HepG2 (cell line): ENCODE data around the gene DZIP1L.

ENCODE experiments used
- EHMT2 ChIP-seq: fragments of 200-600 bp; sonication (generic); IDR thresholded peaks from 2 replicates; pipeline ENCODE4 v1.7.0; 2017; ENCODE audit warnings: antibody characterized with exemption, low read depth, low read length, borderline replicate concordance
- LCORL ChIP-seq, 2 experiments: fragments of 450-650 bp in 1 of 2; sonication (generic) in 1 of 2; formaldehyde crosslinking in 1 of 2; IDR thresholded peaks; 2 replicates each; pipeline versions ENCODE4 v1.5.0 to v1.6.1; 2017 to 2020; ENCODE audit warnings: antibody characterized with exemption in 1 of 2, missing genetic modification reagents in 1 of 2
- NFE2 ChIP-seq: sonication (generic); formaldehyde crosslinking; IDR thresholded peaks from 2 replicates; pipeline ENCODE4 v1.4.0; 2020; ENCODE audit warnings: missing genetic modification reagents
- NR2F6 ChIP-seq, 2 experiments: IDR thresholded peaks; 2 replicates each; pipeline ENCODE4 v1.6.1; 2016; ENCODE audit warnings: antibody characterized with exemption in 1 of 2, mild to moderate bottlenecking in 1 of 2
- POLR2A ChIP-seq, 2 experiments: IDR thresholded peaks; 2 replicates each; pipeline ENCODE4 v1.6.1; 2011; ENCODE audit warnings: low read depth in 2 of 2, low read length in 2 of 2, mild to moderate bottlenecking in 1 of 2, moderate library complexity in 1 of 2; ENCODE audit not compliant: insufficient read depth in 1 of 2
- POLR2AphosphoS5 ChIP-seq: IDR thresholded peaks from 2 replicates; pipeline ENCODE4 v1.6.1; 2012; ENCODE audit warnings: low read depth, low read length
- ZFAT ChIP-seq: sonication (generic); formaldehyde crosslinking; conservative IDR thresholded peaks from 2 replicates; pipeline ENCODE4 v1.8.1; 2023; ENCODE audit warnings: missing genetic modification reagents, inconsistent platforms
- TF ChIP-seq, protein P1 (sequence below): sonication (generic); formaldehyde crosslinking; IDR thresholded peaks from 2 replicates; pipeline ENCODE4 v1.5.0; 2020; ENCODE audit warnings: mild to moderate bottlenecking, missing genetic modification reagents, moderate library complexity
- TF ChIP-seq, protein P2 (sequence below): sonication (generic); formaldehyde crosslinking; IDR thresholded peaks from 2 replicates; pipeline ENCODE4 v1.4.0; 2020; ENCODE audit warnings: missing genetic modification reagents
- TF ChIP-seq, protein P3 (sequence below): IDR thresholded peaks from 2 replicates; pipeline ENCODE4 v1.6.1; 2016
- TF ChIP-seq, protein P4 (sequence below): IDR thresholded peaks from 2 replicates; pipeline ENCODE4 v1.6.1; 2016; ENCODE audit warnings: missing compliant biosample characterization, missing genetic modification reagents, borderline replicate concordance
- TF ChIP-seq, protein P5 (sequence below): sonication (generic); formaldehyde crosslinking; conservative IDR thresholded peaks from 2 replicates; pipeline ENCODE4 v1.4.0; 2020; ENCODE audit warnings: missing genetic modification reagents

DNA sequence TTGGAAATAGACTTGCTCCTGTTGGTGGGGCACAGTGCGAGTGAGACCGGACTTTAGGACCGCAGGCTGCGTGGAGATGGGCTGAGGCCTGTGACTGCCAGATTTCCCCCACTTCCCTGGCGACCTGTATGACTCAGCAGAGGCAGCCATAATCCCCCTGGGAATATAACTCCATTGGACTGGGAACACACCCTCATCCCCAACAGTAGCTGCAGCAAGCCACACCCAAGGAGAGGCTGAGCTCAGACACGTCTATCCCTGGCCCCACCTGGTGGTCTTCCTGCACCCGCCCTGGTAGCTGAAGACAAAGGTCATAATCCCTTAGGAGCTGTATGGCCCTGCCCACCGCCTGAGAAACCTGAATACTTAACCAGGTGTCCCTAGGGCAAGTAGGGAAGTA lies 42.6 kb downstream of the DZIP1L start:
- TF ChIP-seq ZFAT (CRISPR knock-in tag) (no peak), POLR2A (IDR thresholded peaks at IDR 0.05; ENCODE audit: insufficient read depth in 1 of 2, low read depth in 2 of 2, low read length in 2 of 2) (no peak), NR2F6 (IDR thresholded peaks at IDR 0.05) (no peak), NR2F6 (CRISPR knock-in tag; IDR thresholded peaks at IDR 0.05) (no peak), EHMT2 (no peak), NFE2 (no peak), POLR2AphosphoS5 (no peak), LCORL (IDR thresholded peaks at IDR 0.05) (no peak), LCORL (CRISPR knock-in tag; IDR thresholded peaks at IDR 0.05) (no peak)
- TF ChIP-seq, protein P1, sequence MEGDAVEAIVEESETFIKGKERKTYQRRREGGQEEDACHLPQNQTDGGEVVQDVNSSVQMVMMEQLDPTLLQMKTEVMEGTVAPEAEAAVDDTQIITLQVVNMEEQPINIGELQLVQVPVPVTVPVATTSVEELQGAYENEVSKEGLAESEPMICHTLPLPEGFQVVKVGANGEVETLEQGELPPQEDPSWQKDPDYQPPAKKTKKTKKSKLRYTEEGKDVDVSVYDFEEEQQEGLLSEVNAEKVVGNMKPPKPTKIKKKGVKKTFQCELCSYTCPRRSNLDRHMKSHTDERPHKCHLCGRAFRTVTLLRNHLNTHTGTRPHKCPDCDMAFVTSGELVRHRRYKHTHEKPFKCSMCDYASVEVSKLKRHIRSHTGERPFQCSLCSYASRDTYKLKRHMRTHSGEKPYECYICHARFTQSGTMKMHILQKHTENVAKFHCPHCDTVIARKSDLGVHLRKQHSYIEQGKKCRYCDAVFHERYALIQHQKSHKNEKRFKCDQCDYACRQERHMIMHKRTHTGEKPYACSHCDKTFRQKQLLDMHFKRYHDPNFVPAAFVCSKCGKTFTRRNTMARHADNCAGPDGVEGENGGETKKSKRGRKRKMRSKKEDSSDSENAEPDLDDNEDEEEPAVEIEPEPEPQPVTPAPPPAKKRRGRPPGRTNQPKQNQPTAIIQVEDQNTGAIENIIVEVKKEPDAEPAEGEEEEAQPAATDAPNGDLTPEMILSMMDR (CRISPR knock-in tag) = no peak
- TF ChIP-seq, protein P2, sequence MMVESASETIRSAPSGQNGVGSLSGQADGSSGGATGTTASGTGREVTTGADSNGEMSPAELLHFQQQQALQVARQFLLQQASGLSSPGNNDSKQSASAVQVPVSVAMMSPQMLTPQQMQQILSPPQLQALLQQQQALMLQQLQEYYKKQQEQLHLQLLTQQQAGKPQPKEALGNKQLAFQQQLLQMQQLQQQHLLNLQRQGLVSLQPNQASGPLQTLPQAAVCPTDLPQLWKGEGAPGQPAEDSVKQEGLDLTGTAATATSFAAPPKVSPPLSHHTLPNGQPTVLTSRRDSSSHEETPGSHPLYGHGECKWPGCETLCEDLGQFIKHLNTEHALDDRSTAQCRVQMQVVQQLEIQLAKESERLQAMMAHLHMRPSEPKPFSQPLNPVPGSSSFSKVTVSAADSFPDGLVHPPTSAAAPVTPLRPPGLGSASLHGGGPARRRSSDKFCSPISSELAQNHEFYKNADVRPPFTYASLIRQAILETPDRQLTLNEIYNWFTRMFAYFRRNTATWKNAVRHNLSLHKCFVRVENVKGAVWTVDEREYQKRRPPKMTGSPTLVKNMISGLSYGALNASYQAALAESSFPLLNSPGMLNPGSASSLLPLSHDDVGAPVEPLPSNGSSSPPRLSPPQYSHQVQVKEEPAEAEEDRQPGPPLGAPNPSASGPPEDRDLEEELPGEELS (CRISPR knock-in tag) = no peak
- TF ChIP-seq, protein P3, sequence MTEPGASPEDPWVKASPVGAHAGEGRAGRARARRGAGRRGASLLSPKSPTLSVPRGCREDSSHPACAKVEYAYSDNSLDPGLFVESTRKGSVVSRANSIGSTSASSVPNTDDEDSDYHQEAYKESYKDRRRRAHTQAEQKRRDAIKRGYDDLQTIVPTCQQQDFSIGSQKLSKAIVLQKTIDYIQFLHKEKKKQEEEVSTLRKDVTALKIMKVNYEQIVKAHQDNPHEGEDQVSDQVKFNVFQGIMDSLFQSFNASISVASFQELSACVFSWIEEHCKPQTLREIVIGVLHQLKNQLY (CRISPR knock-in tag) = no peak
- TF ChIP-seq, protein P4, sequence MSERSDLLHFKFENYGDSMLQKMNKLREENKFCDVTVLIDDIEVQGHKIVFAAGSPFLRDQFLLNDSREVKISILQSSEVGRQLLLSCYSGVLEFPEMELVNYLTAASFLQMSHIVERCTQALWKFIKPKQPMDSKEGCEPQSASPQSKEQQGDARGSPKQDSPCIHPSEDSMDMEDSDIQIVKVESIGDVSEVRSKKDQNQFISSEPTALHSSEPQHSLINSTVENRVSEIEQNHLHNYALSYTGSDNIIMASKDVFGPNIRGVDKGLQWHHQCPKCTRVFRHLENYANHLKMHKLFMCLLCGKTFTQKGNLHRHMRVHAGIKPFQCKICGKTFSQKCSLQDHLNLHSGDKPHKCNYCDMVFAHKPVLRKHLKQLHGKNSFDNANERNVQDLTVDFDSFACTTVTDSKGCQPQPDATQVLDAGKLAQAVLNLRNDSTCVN = no peak
- TF ChIP-seq, protein P5, sequence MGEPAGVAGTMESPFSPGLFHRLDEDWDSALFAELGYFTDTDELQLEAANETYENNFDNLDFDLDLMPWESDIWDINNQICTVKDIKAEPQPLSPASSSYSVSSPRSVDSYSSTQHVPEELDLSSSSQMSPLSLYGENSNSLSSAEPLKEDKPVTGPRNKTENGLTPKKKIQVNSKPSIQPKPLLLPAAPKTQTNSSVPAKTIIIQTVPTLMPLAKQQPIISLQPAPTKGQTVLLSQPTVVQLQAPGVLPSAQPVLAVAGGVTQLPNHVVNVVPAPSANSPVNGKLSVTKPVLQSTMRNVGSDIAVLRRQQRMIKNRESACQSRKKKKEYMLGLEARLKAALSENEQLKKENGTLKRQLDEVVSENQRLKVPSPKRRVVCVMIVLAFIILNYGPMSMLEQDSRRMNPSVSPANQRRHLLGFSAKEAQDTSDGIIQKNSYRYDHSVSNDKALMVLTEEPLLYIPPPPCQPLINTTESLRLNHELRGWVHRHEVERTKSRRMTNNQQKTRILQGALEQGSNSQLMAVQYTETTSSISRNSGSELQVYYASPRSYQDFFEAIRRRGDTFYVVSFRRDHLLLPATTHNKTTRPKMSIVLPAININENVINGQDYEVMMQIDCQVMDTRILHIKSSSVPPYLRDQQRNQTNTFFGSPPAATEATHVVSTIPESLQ (CRISPR knock-in tag) = no peak
